ENCODE data around the gene OLFML2B.

The OLFML2B gene

GRCh38 chr1:161970633-161971032, 53.0 kb downstream of the OLFML2B start:
- no peak for DNase-seq (ENCODE audit: low spot score in 2 of 2)
- ATAC-seq (ENCODE audit: low read depth), result no peak
- Mint-ChIP-seq H3K9me3 (no peaks in the 10 kb centered on the region), H3K4me1 (peaks cover 2% of the 10 kb centered on the region), H3K4me3 (no peak overlapping the region), H3K36me3 (peaks cover 22% of the 10 kb centered on the region), H3K27ac (no peak overlapping the region), H3K27me3 (peaks cover 8% of the 10 kb centered on the region)

- Mint-ChIP-seq H3K36me3 (peaks cover 25% of the 10 kb centered on the region), H3K27me3 (peaks cover 8% of the 10 kb centered on the region), H3K4me1 (peaks cover 2% of the 10 kb centered on the region), H3K9me3 (no peaks in the 10 kb centered on the region), H3K4me3 (no peak overlapping the region), H3K27ac (no peak overlapping the region)
- DNase-seq (ENCODE audit: low spot score in 2 of 2) (no peak), ATAC-seq (ENCODE audit: low read depth) (no peak)
Observed at GRCh38 chr1:161970036-161970435, 53.6 kb downstream of the OLFML2B start.

- Mint-ChIP-seq H3K27ac (no peak overlapping the region), H3K27me3 (no peaks in the 10 kb centered on the region), H3K4me1 (peaks cover 14% of the 10 kb centered on the region)
Observed at GRCh38 chr1:161966067-161966466, 57.6 kb downstream of the OLFML2B start.

GRCh38 chr1:161962091-161962887, 61.4 kb downstream of the OLFML2B start:
- ATAC-seq (ENCODE audit: low read depth) (peak; percentile 69), DNase-seq (ENCODE audit: low spot score in 2 of 2) (no peak)
- no peaks in the 10 kb centered on the region for H3K27me3 Mint-ChIP-seq
- H3K36me3 Mint-ChIP-seq, result peaks cover 43% of the 10 kb centered on the region
- H3K9me3 Mint-ChIP-seq, result no peaks in the 10 kb centered on the region
- H3K27ac Mint-ChIP-seq, result peak overlapping the region; percentile 93
- peak overlapping the region; percentile 86 for H3K4me3 Mint-ChIP-seq
- peaks cover 17% of the 10 kb centered on the region for H3K4me1 Mint-ChIP-seq

More at GRCh38 chr1:161966067-161966466, 57.6 kb downstream of the OLFML2B start:
- no peak overlapping the region for H3K4me3 Mint-ChIP-seq
- peaks cover 35% of the 10 kb centered on the region for H3K36me3 Mint-ChIP-seq
- DNase-seq (ENCODE audit: low spot score in 2 of 2) (no peak), ATAC-seq (ENCODE audit: low read depth) (no peak)
- no peaks in the 10 kb centered on the region for H3K9me3 Mint-ChIP-seq

GRCh38 chr1:161958425-161958824, 65.2 kb downstream of the OLFML2B start:
- DNase-seq (ENCODE audit: low spot score in 2 of 2), result no peak
- Mint-ChIP-seq H3K36me3 (peaks cover 27% of the 10 kb centered on the region), H3K27me3 (no peaks in the 10 kb centered on the region), H3K4me1 (peaks cover 19% of the 10 kb centered on the region), H3K27ac (no peak overlapping the region), H3K9me3 (no peaks in the 10 kb centered on the region), H3K4me3 (no peak overlapping the region)
- ATAC-seq (ENCODE audit: low read depth), result no peak

GRCh38 chr1:161956930-161957329, 66.7 kb downstream of the OLFML2B start:
- H3K4me1 Mint-ChIP-seq, result peaks cover 17% of the 10 kb centered on the region
- no peak overlapping the region for H3K27ac Mint-ChIP-seq
- no peaks in the 10 kb centered on the region for H3K9me3 Mint-ChIP-seq
- H3K4me3 Mint-ChIP-seq, result no peak overlapping the region
- ATAC-seq (ENCODE audit: low read depth) (no peak), DNase-seq (ENCODE audit: low spot score in 2 of 2) (no peak)
- no peaks in the 10 kb centered on the region for H3K27me3 Mint-ChIP-seq
- peaks cover 27% of the 10 kb centered on the region for H3K36me3 Mint-ChIP-seq

- H3K27ac Mint-ChIP-seq, result no peak overlapping the region
- H3K9me3 Mint-ChIP-seq, result no peaks in the 10 kb centered on the region
- peaks cover 28% of the 10 kb centered on the region for H3K36me3 Mint-ChIP-seq
- DNase-seq (ENCODE audit: low spot score in 2 of 2) (no peak), ATAC-seq (ENCODE audit: low read depth) (no peak)
- H3K4me3 Mint-ChIP-seq, result no peak overlapping the region
- peaks cover 14% of the 10 kb centered on the region for H3K4me1 Mint-ChIP-seq
- H3K27me3 Mint-ChIP-seq, result no peaks in the 10 kb centered on the region
Observed at GRCh38 chr1:161956097-161956496, 67.6 kb downstream of the OLFML2B start.

GRCh38 chr1:161955606-161956005, 68.1 kb downstream of the OLFML2B start:
- peaks cover 28% of the 10 kb centered on the region for H3K36me3 Mint-ChIP-seq
- no peak overlapping the region for H3K27ac Mint-ChIP-seq
- H3K9me3 Mint-ChIP-seq, result no peaks in the 10 kb centered on the region
- no peak overlapping the region for H3K4me3 Mint-ChIP-seq
- ATAC-seq (ENCODE audit: low read depth) (no peak), DNase-seq (ENCODE audit: low spot score in 2 of 2) (no peak)
- H3K4me1 Mint-ChIP-seq, result peaks cover 11% of the 10 kb centered on the region
- H3K27me3 Mint-ChIP-seq, result no peaks in the 10 kb centered on the region

GRCh38 chr1:161954466-161954865, 69.2 kb downstream of the OLFML2B start:
- H3K27ac Mint-ChIP-seq, result no peak overlapping the region
- no peaks in the 10 kb centered on the region for H3K27me3 Mint-ChIP-seq
- peaks cover 25% of the 10 kb centered on the region for H3K36me3 Mint-ChIP-seq
- no peak overlapping the region for H3K4me3 Mint-ChIP-seq
- ATAC-seq (ENCODE audit: low read depth), result no peak
- H3K9me3 Mint-ChIP-seq, result no peaks in the 10 kb centered on the region
- no peak for DNase-seq (ENCODE audit: low spot score in 2 of 2)
- peaks cover 11% of the 10 kb centered on the region for H3K4me1 Mint-ChIP-seq

- no peak for ATAC-seq (ENCODE audit: low read depth)
- no peak overlapping the region for H3K27ac Mint-ChIP-seq
- H3K4me3 Mint-ChIP-seq, result no peak overlapping the region
- peaks cover 11% of the 10 kb centered on the region for H3K4me1 Mint-ChIP-seq
- no peaks in the 10 kb centered on the region for H3K27me3 Mint-ChIP-seq
- no peaks in the 10 kb centered on the region for H3K9me3 Mint-ChIP-seq
- DNase-seq (ENCODE audit: low spot score in 2 of 2), result no peak
- peaks cover 23% of the 10 kb centered on the region for H3K36me3 Mint-ChIP-seq
Observed at GRCh38 chr1:161954050-161954449, 69.6 kb downstream of the OLFML2B start.

GRCh38 chr1:161953256-161953920, 70.3 kb downstream of the OLFML2B start:
- Mint-ChIP-seq H3K9me3 (no peaks in the 10 kb centered on the region), H3K27ac (no peak overlapping the region), H3K4me1 (peaks cover 11% of the 10 kb centered on the region), H3K36me3 (peaks cover 17% of the 10 kb centered on the region), H3K27me3 (no peaks in the 10 kb centered on the region), H3K4me3 (no peak overlapping the region)
- no peak for ATAC-seq (ENCODE audit: low read depth)
- DNase-seq (ENCODE audit: low spot score in 2 of 2), result no peak

- Mint-ChIP-seq H3K4me1 (peaks cover 11% of the 10 kb centered on the region), H3K4me3 (no peak overlapping the region), H3K9me3 (no peaks in the 10 kb centered on the region), H3K27ac (no peak overlapping the region), H3K36me3 (peaks cover 15% of the 10 kb centered on the region), H3K27me3 (no peaks in the 10 kb centered on the region)
- DNase-seq (ENCODE audit: low spot score in 2 of 2) (no peak), ATAC-seq (ENCODE audit: low read depth) (no peak)
Observed at GRCh38 chr1:161952607-161953172, 71.0 kb downstream of the OLFML2B start.

GRCh38 chr1:161951646-161952045, 72.0 kb downstream of the OLFML2B start:
- H3K4me3 Mint-ChIP-seq, result no peak overlapping the region
- peaks cover 11% of the 10 kb centered on the region for H3K4me1 Mint-ChIP-seq
- no peaks in the 10 kb centered on the region for H3K27me3 Mint-ChIP-seq
- H3K9me3 Mint-ChIP-seq, result no peaks in the 10 kb centered on the region
- H3K27ac Mint-ChIP-seq, result no peak overlapping the region
- peaks cover 17% of the 10 kb centered on the region for H3K36me3 Mint-ChIP-seq
- no peak for ATAC-seq (ENCODE audit: low read depth)
- DNase-seq (ENCODE audit: low spot score in 2 of 2), result no peak

- Mint-ChIP-seq H3K4me1 (peaks cover 13% of the 10 kb centered on the region), H3K27me3 (no peaks in the 10 kb centered on the region), H3K9me3 (no peaks in the 10 kb centered on the region), H3K4me3 (no peak overlapping the region), H3K36me3 (peaks cover 16% of the 10 kb centered on the region), H3K27ac (no peak overlapping the region)
- no peak for ATAC-seq (ENCODE audit: low read depth)
- no peak for DNase-seq (ENCODE audit: low spot score in 2 of 2)
Observed at GRCh38 chr1:161950377-161950776, 73.3 kb downstream of the OLFML2B start.
